Esophagus squamous epithelium (tissue), 4 donors: Measurements from ENCODE around the gene ITGB2.

Source experiments
- POLR2A ChIP-seq, 4 donors: fragments of 450-650 bp; IDR thresholded peaks; one replicate each; pipeline ENCODE4 v1.6.1; 2017; ENCODE audit warnings: antibody characterized with exemption in 4 of 4, mild to moderate bottlenecking in 4 of 4, moderate library complexity in 3 of 4
- TF ChIP-seq, protein P1 (sequence below), 6 experiments: fragments of 450-650 bp in 4 of 6; fragments of 200-600 bp in 2 of 6; sonication (generic) in 2 of 6; IDR thresholded peaks; one replicate each; pipeline ENCODE4 v1.5.1; 2016 to 2019; ENCODE audit warnings: antibody characterized with exemption in 6 of 6, mild to moderate bottlenecking in 4 of 6, moderate library complexity in 4 of 6

GRCh38 chr21:44927259-44927586 is 6.5 kb upstream of the ITGB2 start:
- TF ChIP-seq POLR2A (IDR thresholded peaks at IDR 0.05) = no peak
- TF ChIP-seq, protein P1, sequence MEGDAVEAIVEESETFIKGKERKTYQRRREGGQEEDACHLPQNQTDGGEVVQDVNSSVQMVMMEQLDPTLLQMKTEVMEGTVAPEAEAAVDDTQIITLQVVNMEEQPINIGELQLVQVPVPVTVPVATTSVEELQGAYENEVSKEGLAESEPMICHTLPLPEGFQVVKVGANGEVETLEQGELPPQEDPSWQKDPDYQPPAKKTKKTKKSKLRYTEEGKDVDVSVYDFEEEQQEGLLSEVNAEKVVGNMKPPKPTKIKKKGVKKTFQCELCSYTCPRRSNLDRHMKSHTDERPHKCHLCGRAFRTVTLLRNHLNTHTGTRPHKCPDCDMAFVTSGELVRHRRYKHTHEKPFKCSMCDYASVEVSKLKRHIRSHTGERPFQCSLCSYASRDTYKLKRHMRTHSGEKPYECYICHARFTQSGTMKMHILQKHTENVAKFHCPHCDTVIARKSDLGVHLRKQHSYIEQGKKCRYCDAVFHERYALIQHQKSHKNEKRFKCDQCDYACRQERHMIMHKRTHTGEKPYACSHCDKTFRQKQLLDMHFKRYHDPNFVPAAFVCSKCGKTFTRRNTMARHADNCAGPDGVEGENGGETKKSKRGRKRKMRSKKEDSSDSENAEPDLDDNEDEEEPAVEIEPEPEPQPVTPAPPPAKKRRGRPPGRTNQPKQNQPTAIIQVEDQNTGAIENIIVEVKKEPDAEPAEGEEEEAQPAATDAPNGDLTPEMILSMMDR (IDR thresholded peaks at IDR 0.05) = no peak
